Activated naive CD4-positive, alpha-beta T cell (primary cell): ENCODE results near the gene SETDB2.

Experiments
- DNase-seq, 4 experiments: peaks; one replicate each; lab custom pipeline; 2025; lab: John Stamatoyannopoulos, UW

The SETDB2 gene

DNA sequence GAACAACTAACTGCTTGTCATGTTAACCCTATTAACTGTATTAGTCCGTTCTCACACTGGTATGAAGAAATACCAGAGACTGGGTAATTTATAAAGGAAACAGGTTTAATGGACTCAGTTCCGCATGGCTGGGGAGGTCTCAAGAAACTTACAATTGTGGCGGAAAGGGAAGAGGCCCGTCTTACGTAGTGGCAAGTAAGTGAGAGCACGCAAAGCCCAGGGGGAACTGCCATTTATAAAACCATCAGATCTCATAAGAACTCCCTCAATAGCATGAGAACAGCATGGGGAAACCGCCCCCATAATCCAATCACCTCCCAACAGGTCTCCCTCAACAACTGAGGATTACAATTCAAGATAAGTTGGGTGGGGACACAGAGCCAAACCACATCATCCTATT lies 86.4 kb downstream of the SETDB2 start:
- DNase-seq: no peak

DNA sequence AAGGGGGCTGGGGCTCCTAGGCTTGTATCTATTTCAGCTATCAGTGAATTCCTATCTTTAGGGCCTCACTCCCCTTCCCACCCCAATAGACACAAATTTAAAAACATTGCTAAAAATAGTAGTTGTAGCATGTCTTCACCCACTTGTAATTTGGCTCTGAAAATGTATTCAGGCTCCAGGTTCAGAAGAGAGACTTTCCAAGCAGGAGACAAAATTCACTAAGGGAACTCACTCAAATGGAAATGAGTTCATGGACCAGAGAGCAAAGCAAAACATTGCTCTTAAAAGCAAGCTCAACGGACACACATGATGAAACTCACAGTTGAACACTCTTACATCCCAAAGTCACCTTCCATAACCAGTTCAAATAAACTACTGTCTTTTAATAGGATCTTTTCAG lies 88.5 kb downstream of the SETDB2 start:
- no peak for DNase-seq

DNA sequence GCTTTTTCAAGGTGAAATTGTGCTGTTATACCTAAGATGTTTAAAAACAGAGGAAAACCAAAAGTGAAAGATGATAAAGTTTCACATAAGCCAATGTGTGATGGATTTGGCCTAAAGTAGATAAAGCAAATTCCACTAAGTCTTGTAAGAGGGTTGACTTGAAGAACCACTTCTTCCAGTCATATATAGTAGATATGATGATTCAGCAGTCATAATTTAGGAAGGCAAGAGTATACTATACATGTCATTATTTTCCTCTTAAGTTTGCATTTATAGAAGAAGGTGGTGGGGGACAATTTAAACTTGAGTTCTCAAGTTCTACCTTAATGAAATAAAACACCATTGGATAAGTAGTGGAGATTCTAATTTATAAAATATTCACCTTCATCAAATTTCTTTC lies 88.9 kb downstream of the SETDB2 start:
- no peak for DNase-seq

DNA sequence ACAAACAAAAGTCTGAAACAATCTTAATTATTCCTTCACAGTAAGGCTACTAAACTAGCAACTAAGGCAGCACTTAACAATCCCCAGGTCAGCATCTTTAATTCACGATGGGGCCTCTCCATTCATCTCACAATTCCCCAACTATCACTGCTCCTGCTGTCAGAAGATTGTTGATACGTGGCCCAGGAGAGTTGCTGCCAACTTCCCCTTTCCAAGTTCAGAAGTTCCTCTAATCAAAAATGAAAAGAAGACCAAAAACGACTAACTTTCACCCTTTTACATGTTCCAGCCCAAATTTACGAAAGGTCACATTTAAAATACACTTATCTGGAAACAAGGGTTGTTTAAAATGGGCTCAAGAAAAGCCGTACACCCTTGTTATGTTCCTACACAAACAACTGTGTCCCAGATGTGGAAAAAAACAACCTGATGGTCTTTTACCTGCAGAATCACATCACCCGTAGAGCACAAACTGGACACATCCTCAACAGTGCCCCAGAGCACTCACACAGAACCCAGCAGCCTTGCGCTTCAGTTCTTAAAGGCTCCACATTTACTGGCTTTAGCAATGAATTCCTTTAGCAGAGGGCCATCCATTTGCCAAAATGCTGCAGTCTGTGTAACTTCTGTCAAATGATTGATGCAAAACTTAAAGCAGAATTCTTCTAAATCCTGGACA lies 89.7 kb downstream of the SETDB2 start:
- DNase-seq: no peak

DNA sequence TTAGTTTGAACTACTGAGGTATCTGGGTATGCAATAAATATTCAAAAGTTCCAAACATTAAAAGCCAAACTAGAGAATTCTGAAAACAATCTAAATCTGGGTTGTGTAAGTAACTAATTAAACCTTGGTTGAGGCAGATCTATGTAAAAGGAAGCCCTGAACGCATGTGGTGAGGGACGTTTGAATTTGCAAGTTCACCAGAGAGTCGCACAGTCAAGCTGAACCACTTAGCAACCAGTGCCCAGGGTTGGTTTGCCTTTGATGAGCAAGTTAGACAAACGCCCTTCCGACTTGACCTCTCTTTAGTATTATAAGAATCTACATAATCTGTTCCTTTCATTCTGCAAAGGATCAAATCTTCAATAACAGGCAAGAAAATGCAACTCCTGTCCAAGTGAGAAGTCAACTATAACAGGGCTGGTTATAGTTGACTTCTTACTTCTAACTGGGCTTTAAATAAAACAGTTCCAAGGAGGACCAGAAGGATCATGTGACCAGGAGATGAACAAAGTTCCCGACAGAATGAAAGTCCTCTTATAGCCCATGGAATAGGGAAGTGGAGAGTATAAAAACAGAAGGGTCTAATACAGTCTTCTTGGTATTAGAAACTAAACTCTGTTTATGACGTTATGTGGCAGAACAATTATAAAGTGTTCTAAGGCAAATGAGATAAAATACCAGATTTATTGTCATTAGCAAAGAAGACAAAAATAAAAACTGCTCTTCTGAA lies 92.2 kb downstream of the SETDB2 start:
- DNase-seq: no peak

DNA sequence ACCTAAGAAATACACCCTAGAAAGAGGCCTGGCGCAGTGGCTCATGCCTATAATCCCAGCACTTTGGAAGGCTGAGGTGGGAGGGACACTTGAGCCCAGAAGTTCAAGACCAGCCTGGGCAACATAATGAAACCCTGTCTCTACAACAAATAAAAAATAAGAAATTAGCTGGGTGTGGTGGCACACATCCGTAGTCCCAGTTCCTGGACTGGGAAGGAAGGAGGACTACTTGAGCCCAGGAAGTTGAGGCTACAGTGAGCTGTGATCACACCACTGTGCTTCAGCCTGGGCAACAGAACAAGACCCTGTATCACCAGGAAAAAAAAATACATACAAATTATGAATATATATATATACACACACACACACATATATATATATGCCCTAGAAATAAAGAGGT lies 94.3 kb downstream of the SETDB2 start:
- DNase-seq: no peak

DNA sequence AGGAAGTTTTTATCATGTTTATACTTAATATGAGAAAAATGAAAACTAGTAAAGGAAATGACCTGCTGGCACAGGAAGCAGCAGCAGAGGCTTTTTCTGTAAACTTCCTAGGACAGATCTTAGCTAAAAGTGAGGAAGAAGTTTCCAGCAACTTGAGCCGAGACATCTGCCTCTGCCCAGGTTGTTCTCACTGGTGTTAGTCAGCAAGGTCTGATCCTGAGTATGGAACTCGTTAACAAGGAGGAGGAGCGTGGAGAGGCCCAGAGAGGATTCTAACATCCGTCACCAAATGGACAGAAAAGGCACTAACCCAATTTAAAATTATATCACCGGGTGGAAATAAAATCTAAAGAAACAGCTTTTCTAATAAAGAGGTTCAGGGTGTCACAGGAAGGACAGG lies 95.2 kb downstream of the SETDB2 start:
- no peak for DNase-seq

DNA sequence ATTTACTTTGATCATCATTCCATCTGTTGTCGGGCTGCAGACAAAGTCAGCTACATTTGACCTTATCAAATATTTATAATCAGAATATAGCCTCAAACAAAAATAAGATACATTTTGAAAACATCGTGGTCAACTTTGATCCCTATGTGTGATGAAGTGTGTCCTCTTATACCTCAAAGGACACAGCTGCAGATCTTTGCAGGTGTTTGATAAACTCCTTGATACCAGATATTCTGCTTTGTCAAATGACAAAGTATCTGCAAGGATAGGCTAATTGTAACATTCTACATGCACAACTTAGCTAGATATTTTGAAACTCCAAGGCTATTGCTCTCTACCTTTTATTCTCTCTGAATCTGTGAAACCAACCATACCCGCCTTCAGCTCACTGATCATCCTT lies 95.7 kb downstream of the SETDB2 start:
- no peak for DNase-seq

DNA sequence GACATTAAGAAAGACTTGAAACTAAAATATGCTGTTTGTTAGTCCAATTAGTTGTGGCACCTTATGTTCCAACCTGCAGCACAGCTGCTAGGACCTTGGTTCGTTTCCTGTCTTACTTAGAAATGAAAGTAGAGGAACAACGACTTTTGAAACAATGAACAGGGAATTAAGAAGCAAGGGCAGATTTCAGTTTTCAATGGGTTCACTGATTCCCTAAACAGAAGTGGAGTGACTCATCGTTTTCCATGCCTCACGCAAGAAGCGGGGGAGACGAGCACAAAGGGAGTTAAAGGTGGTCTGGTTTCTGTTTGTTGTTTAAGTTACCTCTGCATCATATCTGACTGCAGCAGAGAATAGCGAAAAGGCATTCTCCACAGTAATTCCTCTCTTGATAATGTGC lies 96.5 kb downstream of the SETDB2 start:
- no peak for DNase-seq

DNA sequence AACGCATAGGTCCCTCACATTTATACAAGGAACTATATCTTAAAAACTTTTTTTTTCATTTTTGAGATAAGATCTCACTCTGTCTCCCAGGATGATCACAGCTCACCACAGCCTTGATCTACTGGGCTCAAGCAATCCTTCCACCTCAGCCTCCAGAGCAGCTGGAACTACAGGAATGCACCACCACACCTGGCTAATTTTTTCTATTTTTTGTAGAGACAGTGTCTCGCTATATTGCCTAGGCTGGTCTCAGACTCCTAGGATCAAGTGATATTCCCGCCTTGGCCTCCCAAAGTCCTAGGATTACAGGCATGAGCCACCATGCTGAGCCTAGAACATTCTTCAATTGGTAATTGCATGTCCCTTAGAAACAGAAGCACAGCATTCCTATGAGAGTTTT lies 99.6 kb downstream of the SETDB2 start:
- no peak for DNase-seq
